Right hindlimb (tissue), 1 donor: ENCODE data around the gene MORN5.

ENCODE experiments used
- DNase-seq: peaks from one replicate; pipeline ENCODE4 v3.0.0-alpha.2; 2018

The MORN5 gene

DNA sequence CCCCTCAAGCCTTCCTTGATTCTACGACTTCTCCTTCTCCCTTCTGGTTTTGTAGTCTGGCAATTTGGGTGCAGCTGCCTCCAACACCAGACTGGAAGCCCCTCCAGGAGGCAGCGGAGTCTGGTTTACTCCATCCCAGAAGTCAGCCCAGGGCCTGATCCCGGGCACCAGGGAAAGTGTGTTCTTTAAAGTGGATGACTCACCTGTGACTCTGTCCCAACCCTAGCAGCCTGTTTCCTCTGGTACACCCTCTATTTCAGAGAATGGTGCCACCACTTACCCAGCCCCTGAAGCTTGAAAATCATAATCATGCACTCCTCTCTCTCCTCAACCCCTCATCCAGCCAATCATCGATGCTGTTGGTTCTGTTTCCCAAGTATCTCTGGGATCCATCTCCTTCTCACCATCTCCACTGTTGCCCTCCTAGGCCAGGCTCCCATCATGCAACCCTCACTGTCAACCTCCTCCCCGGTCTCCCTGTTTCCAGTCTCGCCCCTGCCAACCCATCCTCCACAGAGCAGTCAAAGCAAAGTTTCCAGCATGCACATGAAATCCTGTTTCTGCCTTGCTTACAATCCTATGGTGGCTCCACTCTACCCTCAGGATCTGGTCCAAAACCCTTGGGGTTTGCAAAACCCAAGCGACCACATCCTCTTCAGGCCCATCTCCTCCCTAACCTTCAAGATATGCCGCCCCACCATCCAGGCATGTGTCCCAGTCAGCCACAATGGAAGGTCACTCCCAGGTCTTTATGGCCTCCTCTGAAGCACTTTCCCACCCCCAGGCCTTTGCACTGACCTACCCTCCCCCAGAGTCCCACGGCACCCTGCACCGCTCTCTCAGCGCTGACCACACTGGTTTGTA lies 58.6 kb downstream of the MORN5 start:
- no peak for DNase-seq

DNA sequence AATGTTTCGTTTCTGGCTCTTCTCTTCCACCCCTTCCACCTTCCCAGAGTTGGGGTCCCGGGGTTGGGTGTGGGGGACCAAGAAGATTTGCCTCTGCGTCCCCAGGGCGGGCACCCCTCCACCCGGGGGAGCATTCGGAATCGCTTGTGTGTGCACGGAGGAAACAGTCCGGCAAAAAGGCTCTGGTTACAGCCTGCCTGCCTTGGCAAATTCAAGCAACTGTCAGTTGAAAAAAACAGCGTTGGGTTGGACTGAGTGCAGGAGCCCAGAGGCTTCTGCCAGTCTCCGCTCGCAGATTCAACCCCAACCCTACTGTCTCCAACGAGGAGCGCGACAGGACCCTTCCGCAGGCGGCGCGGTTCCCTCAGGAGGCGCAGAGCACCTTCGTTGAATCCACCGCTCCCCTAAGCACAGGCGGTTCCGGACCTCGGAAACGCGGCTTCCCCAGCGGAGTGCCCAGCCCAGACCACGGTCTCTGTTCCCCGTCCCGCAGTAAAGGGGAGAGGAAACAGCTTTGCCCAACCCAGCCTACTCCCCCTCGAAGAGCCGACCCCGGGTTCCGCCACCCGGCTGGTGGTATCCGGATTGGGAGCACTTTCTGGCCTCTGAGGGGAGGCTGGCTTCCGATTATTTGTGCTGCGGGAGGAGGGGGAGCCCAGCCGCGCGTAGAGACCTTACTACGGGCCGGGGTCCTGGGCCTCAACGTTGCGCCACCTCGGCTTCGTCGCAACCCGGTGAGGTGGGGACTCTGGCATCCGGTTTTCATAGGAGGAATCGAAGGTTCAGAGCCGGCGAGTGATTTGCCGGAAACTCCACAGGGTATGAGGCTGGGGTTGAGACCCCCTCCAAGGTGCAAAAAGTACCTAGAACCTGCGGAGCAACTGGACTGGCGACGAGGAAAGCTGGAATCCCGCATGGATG lies 59.5 kb downstream of the MORN5 start:
- peak; percentile 40 for DNase-seq

DNA sequence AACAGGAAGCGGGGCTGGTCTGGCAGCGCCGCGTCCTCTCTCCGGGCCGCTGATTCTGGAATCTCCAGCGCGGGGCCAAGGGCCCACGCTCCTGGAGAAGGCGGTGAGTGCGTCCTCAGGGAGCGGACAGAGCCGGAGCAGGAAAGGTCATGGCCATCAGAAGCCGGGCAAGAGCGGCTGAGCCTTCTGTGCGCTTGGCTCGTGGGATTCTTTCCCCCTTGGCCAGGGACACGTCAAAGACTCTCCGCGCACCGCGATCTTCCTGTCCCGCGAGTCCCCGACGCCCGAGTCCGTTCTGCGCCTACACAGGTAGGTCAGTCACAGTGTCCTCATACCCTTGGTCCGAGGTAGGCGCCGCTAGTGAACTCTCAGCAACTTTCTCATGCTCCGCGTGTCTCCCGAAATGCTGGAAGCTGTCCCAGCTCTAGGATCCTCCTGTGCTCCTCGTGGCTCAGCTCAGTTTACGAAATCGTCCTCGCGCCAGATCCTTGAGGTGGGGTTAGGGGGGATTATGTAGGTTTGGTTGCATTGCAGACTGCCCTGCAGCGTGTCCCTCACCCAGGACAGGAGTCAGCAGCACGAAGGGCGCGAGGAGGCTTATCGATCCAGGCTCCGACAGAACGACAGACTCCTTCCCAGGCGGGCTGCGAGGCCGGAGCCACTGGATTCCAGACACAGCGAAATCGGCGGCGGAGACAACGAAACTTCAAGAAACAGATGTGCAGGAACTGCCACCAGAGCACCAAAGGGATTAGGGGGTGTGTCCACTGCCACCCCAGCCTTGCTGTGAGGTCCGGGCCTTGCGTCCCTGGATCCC lies 60.4 kb downstream of the MORN5 start:
- peak; percentile 42 for DNase-seq

DNA sequence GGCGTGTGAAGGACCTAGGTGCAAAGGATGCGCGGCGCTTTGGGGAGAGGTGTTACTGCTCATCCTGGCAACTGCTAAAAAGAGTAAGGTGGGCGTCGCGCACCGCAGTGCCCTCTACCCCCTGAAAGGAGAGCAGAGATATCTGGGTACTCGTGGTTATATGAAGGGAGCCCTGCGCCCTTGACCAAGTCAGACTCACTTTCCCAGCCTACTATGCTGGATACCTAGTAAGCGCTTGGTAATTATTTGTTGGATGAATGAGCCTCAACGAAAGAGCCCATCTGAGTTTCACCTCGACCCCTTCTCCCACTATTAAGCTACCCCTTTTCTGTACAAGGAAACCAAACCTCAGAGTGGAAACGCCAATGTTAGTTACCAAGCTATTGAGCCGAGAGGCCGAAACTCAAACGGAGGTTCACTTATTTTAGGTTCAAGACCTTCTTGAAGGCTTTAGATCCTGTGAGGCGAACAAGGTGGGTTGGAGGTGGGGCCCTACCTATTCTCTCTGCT lies 61.0 kb downstream of the MORN5 start:
- no peak for DNase-seq

DNA sequence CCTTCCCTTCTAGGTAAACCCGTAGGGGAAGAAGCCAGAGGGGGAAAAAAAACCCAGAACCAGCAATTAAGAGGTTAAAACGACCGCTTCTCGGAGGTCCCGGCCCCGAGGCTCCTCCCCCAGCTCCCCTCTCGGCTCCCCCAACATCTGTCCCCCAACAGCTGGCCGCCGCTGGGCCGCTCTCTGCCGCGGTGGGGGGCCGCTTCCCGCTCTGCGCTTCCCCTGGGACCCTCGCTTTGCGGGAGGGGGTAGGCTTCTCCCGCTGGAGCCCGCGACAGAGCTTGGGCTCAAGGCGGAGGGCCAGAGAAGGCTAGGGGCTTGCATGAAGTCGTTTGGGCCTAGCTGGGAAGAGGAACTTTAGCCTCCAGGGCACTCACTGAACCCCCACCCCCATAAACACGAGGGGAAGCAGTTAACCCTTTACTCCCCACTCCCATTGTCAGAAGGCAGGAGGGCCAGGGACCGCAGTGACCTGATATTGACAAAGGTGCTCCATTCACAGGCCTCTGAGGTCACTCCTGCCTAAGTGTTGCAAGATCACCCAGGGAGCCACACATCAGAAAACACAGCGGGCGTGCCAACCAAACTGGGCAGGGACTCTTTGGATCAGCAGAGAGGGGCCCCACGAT lies 61.6 kb downstream of the MORN5 start:
- peak; percentile 51 for DNase-seq

DNA sequence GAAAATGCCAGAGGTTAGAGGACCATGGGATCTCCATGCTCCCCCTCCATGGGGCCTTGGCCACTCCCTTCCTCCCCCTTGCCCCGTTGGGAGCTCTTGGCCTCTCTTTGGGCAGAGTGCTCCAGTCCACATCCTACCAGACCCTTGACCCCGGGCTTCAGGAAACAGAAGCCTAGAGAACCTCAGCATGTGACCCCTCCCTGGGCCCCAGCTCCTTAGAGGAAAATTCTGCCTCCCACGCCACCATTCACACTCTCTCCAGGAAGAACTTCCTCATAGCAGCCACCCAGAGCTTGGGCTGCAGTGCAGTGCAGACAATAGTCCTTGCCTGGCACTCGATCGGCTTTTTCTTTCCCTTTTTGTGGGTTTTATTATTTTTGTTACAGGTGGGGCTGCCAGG lies 63.1 kb downstream of the MORN5 start:
- DNase-seq: no peak

DNA sequence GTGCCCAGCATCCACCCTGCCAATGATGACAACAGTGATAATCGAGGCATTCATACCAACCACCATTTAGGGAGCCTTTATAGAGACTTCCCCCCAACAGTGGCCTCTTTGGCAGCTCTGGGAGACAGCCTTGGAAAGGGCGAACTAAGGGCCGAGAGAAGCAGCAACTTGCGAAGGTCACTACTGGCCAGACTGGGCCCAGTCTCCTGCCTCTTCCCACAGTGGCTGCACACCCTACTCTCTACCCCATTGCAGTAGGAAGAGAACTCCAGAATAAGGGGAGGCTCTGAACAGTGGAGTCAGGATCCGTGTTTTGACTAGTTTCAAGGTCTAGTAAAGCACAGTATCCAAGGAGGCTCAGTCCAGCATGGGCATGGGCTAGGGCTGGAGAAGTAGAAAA lies 63.7 kb downstream of the MORN5 start:
- no peak for DNase-seq

DNA sequence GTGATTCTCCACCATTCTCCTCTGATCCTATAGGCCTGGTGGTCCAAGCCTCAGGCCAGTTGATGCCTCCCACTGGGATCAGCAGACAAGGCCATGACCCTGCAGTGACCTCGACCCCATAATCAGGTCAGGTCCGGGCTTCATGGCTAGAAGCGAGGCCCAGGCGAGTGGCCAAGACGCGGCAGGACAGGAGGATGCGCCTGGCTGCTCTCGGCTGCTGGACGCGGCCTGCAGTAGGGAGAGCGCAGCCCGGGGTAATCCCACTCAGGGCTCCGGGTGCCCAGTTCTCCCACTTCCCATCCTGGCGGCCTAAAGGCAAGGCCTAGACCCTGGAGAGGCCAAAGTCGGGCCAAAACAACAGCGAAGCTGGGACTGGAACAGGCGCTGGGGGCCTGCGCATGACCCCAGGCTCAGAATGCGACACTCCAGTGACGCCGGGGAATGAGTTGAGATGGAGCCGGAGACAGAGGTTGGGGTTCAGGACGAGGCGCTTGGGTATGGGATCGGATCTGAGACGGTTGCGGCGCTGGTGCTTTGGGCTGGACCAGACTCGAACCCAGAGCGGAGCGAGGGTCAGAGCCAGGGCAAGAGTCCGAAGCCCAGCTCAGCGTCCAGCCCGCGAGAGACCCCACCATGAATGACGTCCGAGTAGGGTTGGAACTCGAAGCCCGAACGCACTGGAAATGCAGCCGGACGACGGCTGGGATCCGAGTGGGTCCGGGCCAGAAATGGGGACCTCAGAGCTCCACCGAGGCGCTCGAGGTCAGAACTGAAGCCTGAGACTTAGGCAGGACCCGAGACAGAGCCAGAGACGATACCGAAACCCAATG lies 65.8 kb downstream of the MORN5 start:
- DNase-seq: no peak

DNA sequence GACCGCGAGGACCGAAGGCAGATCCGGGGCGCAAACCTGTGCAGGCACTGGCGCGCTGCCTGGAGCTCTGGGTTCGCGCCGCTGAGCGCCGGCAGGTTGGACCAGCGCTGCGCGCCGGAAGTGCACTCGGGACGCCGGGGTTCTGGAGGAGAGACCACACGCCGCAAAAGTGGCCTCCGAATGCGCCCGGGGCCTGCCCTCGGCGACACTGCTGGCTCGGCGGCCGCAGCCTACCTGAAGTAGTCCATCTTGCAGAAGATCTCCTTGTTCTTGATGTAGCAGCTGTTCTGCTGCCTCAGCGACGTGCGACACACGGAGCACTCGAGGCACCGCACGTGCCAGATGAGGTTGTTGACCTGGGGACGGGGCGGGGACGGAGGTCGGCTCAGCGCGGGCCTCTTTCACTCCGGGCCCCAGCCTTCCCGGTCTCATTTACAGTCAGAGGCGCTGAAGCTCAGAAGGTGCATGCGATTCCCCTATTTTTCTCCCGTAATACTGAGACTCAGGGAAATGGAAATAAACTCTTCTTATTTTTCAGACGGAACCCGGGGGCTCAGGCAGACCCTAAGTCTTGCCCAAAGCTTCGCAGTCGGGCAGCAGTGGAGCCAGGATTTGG lies 66.5 kb downstream of the MORN5 start:
- no peak for DNase-seq

DNA sequence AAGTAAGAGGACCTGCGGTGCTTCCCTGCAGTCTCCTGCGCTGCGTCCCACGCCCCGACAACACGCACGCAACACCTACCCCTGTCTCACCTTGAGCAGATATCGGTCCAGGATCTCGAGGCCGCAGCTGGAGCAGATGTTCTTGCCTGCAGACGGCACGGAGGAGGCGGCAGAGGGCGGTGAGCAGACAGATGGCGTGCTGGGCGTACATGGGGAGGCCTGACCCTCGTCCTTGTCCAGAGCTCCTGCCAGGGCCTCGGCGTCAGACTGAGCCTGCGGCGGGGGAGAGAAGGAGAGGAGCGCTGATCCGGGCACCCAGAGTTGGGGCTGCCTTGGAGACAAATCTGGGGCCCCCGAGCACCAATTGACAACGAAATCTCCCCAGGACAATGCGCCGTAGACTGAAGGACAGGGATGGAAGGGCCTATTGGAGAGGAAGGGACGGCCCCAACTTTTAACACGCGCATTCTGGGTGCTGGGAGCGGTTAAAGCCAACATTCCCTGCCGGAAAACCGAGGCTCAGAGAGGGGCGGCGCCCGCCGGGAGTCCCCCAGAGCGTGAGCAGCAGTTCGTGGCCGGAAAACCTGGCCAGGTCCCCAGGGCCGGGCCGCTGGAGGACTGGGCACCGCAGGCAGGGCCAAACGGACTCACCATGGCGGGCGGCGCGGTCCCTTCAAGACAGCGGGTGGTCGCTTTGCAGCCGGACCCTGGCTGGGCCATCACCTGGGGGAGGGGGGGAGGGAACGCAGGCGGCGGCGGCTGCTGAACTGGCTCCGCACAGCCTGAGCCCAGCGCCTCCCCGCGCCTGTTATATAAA lies 67.3 kb downstream of the MORN5 start:
- no peak for DNase-seq

DNA sequence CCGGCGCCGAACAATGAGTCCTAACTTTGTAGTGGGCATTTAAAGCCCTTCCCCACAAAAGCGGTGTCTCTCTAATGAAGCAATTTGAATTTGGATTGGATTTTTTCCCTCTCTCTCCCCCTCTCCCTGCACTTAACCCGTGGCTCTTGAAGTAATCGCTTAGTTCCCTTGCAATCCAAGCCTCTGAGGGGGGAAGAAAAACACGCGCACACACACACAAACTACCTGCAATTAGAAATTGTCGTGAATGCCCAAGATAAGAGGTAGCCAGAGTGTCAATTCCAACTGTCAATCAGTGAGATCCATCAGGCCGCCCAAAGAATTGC lies 67.8 kb downstream of the MORN5 start:
- DNase-seq: no peak

DNA sequence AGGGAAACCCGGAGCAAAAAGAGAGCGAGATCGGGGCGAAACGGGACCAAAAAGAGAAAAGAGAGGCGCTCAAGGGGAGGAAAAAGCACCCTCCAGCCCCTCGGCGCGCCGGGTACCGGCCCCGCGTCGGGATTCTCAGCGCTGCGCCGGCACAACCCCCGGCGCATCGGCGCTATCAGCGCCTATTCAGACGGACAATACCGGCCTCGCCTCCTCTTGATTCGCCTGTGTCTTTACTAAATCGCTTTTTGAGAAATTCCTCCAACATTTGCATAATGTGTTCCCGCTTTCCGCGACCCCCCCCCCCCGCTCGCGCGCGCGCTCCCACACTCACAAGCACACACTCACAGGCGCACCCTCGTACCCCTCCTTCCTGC lies 68.5 kb downstream of the MORN5 start:
- no peak for DNase-seq

DNA sequence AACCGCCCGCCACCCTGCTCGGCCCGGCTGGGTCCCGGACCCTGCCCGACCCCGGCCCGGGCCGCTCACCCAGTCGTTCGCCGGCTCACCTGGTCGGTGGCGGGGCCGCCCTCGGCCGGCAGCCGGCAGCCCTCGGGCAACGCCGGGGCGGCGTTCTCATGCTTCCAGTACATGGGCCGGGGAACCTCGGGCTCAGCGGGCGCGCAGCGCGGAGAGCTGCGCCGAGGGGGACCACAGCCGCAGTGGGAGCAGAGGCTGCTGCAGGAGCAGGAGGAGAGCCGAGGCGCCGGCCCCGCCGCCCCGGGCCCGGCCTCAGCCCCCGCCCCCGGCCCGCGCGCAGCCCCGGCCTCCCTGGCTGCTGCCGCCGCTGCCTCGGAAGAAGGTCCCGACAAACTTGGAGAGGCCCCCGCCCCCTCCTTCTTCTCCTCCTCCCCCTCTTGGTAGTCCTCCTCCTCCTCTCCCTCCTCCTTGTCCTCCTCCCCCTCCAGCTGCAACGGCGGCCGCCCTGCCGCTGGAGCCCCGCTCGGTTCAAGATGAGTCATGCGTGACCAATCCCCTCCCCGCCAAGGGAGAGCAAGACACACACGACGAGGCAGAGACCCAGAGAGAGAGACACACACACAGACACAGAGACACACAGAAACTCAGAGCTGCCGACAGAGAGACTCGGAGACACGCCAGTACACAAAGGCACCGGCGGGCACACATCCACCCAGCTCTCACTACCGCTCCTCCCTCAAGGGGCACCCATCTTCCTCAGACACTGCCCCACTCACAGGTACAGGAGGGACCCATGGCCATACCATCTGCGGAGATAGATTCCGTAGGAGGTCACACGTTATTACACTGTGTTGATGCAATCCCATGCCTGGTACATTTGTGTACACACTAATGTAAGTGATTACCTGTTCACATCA lies 69.1 kb downstream of the MORN5 start, which contains the start of gene LHX6:
LHX6 (minus strand) TSS at position 390 of the 917 bp plus-strand sequence; CDS start at position 173, 217 bp downstream.
- DNase-seq: peak; percentile 46

DNA sequence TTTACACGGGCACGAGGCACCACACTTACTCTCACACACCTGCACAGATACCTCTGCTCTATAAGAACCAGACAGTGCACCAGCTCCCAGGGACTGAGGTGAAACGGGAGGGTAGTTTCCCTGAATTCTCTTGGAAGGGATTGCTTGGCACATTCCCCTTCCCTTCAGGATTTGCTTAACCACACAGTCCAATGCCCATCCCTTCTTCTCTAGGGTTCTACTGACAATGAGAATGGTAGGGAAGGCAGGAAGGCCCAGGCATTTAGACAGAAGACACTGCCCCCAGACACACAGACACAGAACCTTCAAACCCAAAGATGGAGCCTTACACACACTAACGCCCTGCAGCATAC lies 69.8 kb downstream of the MORN5 start:
- no peak for DNase-seq

DNA sequence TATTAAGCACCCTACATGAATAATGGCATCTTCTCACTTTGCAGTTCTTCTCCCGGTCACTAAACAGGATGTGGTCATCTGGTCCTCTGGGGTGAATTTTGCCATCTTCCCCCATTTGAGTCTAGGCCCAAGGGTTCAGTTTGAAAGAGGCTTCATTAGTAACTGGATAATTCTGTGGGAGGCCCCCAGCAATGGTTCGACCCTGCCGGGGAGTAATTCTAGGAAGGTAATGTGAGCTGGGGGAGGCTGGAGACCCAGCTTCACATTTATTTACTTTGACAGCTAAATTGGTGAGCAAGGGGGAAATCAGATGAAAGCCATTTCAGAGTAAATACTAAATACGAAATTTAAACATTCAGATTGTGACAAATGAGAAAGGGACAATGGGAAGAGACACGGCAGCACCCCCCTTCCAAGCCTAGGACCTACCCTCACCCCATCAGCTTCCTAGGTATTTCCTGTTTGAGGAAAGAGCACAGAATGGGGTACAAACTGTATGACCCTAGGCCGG lies 73.1 kb downstream of the MORN5 start:
- DNase-seq: no peak

DNA sequence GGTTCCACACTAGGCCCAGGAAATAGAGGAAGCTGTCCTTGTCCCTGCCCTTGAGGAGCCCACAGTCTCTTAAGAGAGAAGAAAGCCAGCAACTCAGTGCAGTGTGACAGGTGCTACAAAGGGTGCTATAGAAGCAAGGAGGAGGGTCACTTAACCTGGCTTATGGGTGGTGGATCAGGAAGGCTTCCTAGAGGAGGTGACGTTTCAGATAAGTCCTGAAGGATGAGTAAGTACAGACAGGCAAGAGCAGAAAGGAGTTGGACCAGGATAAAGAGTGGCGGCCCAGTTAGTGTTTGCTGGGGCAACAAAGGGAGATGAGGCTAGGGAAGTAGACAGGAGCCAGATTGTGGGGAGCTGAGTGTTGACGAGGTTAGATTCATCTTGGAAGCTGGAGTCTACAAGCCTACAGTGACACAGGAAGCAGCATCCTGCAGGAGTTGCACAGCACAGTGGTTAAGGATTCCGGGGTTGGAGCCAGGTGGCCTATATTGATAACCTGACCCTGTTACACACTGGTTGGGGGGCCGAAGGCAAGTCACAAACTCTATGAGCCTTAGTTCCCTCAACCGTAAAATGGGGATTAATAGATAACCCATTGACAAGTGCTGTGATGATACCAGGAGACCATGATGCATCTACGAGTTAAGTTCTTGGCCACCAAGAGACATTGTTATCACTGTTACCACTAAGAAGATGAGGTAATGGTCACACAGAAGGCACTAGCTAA lies 74.5 kb downstream of the MORN5 start:
- no peak for DNase-seq

DNA sequence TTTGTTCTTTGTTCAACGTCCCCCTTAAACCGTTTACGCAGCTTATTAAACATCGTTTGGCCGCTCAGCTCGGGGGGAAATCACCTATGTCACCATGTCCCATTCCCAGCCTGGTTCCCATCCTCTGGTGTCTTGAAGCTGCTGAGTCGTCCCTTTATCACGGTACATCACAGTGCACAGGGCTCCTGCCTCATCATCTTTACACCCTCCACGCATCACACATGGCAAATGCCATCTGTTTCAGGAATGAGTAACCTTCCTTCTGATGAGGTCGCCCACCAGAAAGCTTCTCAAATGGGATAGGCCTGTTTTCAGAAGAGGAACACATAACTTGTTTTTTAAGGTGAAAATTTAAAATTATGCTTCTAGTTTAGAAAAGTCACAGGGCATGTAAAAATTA lies 77.0 kb downstream of the MORN5 start:
- DNase-seq: no peak

DNA sequence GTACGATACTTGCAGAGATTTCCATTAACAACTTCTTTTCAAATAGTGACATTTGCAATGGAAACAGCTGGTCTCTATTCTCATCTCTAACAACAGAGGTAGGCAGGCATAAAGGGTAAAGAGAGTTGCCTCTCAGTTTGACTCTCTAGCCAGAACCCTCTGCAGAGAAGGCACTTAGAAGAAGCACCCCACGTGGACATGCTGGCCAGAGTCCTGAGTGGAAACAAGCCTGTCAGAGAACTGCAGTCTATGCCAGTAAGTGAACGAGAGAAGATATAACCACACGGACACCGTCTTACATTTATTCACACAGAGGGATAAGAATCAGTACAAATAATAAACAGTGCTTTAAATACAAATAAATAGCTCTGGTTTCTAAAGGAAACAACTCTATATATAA lies 80.0 kb downstream of the MORN5 start:
- DNase-seq: no peak
